Measurements from ENCODE around the gene RENBP.

The RENBP gene

DNA sequence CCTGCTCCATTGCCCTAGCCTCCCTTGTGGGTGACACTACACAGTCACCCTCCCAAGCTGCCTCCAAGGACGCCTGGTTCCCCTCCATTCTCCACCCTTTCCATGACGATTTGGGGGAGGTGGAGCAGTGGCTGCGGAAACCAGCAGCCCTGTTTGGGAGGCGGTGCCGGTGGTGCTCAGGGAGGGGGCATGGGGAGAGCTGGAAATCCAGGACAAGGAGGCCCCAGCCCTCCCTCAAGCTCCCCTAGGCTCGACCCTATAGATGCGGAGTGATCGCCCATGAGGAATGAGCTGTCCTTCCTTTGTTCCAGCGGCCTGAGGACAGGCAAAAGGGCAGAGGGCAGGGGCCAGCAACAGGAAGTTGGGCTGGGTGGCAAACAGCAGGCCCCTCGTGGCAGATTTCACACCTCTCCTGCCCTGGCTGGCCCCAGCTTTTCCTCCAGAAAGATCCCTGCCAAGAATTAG is 3.6 kb upstream of the RENBP start:
- Histone ChIP-seq H3K36me3 (ENCODE audit: control insufficient read depth in 2 of 2, insufficient read depth in 1 of 2, low read length in 2 of 2) (peaks cover 26 to 54% of the 10 kb centered on the region in 2 experiments), H3K27ac (ENCODE audit: extremely low read depth, low read depth, low read length) (no peak overlapping the region), H3K4me1 (ENCODE audit: control insufficient read depth, insufficient read depth, low read length) (no peaks in the 10 kb centered on the region; the same call in 1 of the 2 replicates), H3K9me3 (ENCODE audit: control insufficient read depth, insufficient read depth, low read depth, low read length) (no peaks in the 10 kb centered on the region), H3K4me3 (ENCODE audit: low read depth, low read length) (no peak overlapping the region)
- TF ChIP-seq ZNF274 (IDR thresholded peaks at IDR 0.05; ENCODE audit: low read length) (no peak), ZNF274 (tag by site-specific recombination; IDR thresholded peaks at IDR 0.05; ENCODE audit: borderline replicate concordance) (no peak), GLIS2 (tag by site-specific recombination; IDR thresholded peaks at IDR 0.05) (peak; percentile 48; the same call in 1 of the 2 replicates), ZNF404 (tag by site-specific recombination; IDR thresholded peaks at IDR 0.05) (no peak), ZFP37 (tag by site-specific recombination; IDR thresholded peaks at IDR 0.05) (no peak)
- TF ChIP-seq, protein P1, sequence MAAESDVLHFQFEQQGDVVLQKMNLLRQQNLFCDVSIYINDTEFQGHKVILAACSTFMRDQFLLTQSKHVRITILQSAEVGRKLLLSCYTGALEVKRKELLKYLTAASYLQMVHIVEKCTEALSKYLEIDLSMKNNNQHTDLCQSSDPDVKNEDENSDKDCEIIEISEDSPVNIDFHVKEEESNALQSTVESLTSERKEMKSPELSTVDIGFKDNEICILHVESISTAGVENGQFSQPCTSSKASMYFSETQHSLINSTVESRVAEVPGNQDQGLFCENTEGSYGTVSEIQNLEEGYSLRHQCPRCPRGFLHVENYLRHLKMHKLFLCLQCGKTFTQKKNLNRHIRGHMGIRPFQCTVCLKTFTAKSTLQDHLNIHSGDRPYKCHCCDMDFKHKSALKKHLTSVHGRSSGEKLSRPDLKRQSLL (tag by site-specific recombination; IDR thresholded peaks at IDR 0.05) = no peak
- ChIA-PET CTCF (interaction anchor here (0.6 to 10.9 kb wide), 14 partner anchors 10 to 1006 kb away, joined by 3 to 267 read pairs (median 6); partner anchors contain the start of genes ARHGAP4, HCFC1, NAA10 and PLXNB3), POLR2A (interaction anchor here (1.0 to 5.2 kb wide), 5 partner anchors 18 to 182 kb away, joined by 3 to 38 read pairs (median 3); partner anchors contain the start of genes HCFC1 and TMEM187)

DNA sequence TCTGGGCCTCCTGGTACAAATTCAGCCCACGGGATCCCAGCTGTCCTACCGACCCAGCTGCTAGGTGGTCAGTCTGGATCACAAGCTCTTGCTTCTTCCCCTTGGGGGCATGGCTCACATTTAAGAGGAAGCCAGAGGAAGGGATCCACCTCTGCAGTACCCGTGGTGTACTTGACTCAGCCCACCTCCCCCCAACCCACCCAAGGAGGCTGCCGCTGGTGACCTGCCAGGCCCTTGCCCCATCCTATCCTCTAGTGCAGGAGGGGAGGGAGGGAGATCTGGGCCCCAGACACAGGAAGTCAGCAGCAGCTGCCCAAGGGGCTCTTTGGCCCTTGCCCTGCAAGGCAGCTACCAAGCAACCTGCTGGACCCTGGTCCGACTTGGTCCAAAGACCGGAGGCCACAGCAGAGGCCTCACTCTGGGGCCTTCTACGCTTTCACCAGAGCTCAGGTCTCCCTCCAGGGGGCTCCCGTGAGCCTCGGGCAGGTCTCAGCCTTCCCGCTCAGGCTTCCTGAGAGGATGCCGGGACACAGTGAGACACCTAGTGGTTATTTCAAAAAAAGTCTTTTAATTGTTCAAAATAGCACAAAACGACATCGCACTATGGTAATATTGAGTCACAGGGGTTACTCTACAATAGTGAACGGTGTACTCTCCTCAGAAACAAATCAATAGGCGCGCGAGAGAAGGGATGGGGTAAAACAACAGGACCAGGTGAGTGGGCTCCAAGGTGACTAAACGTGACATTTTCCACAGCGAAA is 2.7 kb upstream of the RENBP start:
- Histone ChIP-seq H3K36me3 (ENCODE audit: control insufficient read depth in 2 of 2, insufficient read depth in 1 of 2, low read length in 2 of 2) (peaks cover 23 to 46% of the 10 kb centered on the region in 2 experiments), H3K4me3 (ENCODE audit: low read depth, low read length) (no peak overlapping the region)
- TF ChIP-seq, protein P2, sequence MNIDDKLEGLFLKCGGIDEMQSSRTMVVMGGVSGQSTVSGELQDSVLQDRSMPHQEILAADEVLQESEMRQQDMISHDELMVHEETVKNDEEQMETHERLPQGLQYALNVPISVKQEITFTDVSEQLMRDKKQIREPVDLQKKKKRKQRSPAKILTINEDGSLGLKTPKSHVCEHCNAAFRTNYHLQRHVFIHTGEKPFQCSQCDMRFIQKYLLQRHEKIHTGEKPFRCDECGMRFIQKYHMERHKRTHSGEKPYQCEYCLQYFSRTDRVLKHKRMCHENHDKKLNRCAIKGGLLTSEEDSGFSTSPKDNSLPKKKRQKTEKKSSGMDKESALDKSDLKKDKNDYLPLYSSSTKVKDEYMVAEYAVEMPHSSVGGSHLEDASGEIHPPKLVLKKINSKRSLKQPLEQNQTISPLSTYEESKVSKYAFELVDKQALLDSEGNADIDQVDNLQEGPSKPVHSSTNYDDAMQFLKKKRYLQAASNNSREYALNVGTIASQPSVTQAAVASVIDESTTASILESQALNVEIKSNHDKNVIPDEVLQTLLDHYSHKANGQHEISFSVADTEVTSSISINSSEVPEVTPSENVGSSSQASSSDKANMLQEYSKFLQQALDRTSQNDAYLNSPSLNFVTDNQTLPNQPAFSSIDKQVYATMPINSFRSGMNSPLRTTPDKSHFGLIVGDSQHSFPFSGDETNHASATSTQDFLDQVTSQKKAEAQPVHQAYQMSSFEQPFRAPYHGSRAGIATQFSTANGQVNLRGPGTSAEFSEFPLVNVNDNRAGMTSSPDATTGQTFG (tag by site-specific recombination; IDR thresholded peaks at IDR 0.05; ENCODE audit: borderline replicate concordance) = no peak
- TF ChIP-seq ZNF76 (tag by site-specific recombination; IDR thresholded peaks at IDR 0.05; ENCODE audit: borderline replicate concordance, low read depth) (peak; percentile 93), ZNF529 (tag by site-specific recombination; IDR thresholded peaks at IDR 0.05; ENCODE audit: insufficient replicate concordance) (no peak), ZSCAN30 (tag by site-specific recombination; IDR thresholded peaks at IDR 0.05) (peak; percentile 74; the same call in 1 of the 2 replicates), ZBTB8A (tag by site-specific recombination; IDR thresholded peaks at IDR 0.05) (0 out of 2 replicates have a peak, but pooled peaks have one; percentile 14), ZNF146 (tag by site-specific recombination; IDR thresholded peaks at IDR 0.05) (no peak; the same call in 1 of the 2 replicates), ZBTB17 (tag by site-specific recombination; IDR thresholded peaks at IDR 0.05) (peak; percentile 43; the same call in 1 of the 2 replicates), ZEB2 (tag by site-specific recombination; IDR thresholded peaks at IDR 0.05) (peak; percentile 53), KLF8 (tag by site-specific recombination; IDR thresholded peaks at IDR 0.05) (0 out of 2 replicates have a peak, but pooled peaks have one; percentile 31), ZNF155 (tag by site-specific recombination; IDR thresholded peaks at IDR 0.05) (no peak), ZFP41 (tag by site-specific recombination; IDR thresholded peaks at IDR 0.05; ENCODE audit: borderline replicate concordance) (no peak), ZNF2 (tag by site-specific recombination; IDR thresholded peaks at IDR 0.05) (peak; percentile 30; the same call in 1 of the 2 replicates), ZNF701 (tag by site-specific recombination; IDR thresholded peaks at IDR 0.05) (no peak), ZXDB (tag by site-specific recombination; IDR thresholded peaks at IDR 0.05) (0 out of 2 replicates have a peak, but pooled peaks have one; percentile 18), RBAK (tag by site-specific recombination; IDR thresholded peaks at IDR 0.05) (no peak)
- TF ChIP-seq, protein P3, sequence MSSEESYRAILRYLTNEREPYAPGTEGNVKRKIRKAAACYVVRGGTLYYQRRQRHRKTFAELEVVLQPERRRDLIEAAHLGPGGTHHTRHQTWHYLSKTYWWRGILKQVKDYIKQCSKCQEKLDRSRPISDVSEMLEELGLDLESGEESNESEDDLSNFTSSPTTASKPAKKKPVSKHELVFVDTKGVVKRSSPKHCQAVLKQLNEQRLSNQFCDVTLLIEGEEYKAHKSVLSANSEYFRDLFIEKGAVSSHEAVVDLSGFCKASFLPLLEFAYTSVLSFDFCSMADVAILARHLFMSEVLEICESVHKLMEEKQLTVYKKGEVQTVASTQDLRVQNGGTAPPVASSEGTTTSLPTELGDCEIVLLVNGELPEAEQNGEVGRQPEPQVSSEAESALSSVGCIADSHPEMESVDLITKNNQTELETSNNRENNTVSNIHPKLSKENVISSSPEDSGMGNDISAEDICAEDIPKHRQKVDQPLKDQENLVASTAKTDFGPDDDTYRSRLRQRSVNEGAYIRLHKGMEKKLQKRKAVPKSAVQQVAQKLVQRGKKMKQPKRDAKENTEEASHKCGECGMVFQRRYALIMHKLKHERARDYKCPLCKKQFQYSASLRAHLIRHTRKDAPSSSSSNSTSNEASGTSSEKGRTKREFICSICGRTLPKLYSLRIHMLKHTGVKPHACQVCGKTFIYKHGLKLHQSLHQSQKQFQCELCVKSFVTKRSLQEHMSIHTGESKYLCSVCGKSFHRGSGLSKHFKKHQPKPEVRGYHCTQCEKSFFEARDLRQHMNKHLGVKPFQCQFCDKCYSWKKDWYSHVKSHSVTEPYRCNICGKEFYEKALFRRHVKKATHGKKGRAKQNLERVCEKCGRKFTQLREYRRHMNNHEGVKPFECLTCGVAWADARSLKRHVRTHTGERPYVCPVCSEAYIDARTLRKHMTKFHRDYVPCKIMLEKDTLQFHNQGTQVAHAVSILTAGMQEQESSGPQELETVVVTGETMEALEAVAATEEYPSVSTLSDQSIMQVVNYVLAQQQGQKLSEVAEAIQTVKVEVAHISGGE (tag by site-specific recombination; conservative IDR thresholded peaks at IDR 0.05; ENCODE audit: low read depth) = 0 out of 2 replicates have a peak, but pooled peaks have one; percentile 13
- TF ChIP-seq, protein P4, sequence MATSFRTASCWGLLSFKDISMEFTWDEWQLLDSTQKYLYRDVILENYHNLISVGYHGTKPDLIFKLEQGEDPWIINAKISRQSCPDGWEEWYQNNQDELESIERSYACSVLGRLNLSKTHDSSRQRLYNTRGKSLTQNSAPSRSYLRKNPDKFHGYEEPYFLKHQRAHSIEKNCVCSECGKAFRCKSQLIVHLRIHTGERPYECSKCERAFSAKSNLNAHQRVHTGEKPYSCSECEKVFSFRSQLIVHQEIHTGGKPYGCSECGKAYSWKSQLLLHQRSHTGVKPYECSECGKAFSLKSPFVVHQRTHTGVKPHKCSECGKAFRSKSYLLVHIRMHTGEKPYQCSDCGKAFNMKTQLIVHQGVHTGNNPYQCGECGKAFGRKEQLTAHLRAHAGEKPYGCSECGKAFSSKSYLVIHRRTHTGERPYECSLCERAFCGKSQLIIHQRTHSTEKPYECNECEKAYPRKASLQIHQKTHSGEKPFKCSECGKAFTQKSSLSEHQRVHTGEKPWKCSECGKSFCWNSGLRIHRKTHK (tag by site-specific recombination; IDR thresholded peaks at IDR 0.05) = no peak

More for the DNA sequence above, 2.7 kb upstream of the RENBP start:
- ChIA-PET POLR2A (interaction anchor here (0.6 to 5.2 kb wide), 9 partner anchors 13 to 459 kb away, joined by 3 to 38 read pairs (median 8); partner anchors contain the start of genes ARHGAP4, HCFC1, NAA10 and TMEM187), CTCF (interaction anchor here (0.5 to 10.9 kb wide), 39 partner anchors 9 to 1814 kb away, joined by 3 to 267 read pairs (median 3); partner anchors contain the start of genes ARHGAP4, HCFC1, NAA10 and PLXNB3)
- no peak overlapping the region for H3K27ac ChIP-seq (ENCODE audit: extremely low read depth, low read depth, low read length)
- no peaks in the 10 kb centered on the region; the same call in 1 of the 2 replicates for H3K4me1 ChIP-seq (ENCODE audit: control insufficient read depth, insufficient read depth, low read length)
- H3K9me3 ChIP-seq (ENCODE audit: control insufficient read depth, insufficient read depth, low read depth, low read length) = no peaks in the 10 kb centered on the region
